Muscle of back (tissue), 11 donors: Measurements from ENCODE around the gene FRMD4A. TPM values are rescaled to one million over a fixed set of nuclear protein-coding genes. Genes with fewer than 3 reads are reported as not detected.

Source experiments
- DNase-seq, 3 donors: peaks; one replicate each; pipeline versions ENCODE4 v3.0.0 to v3.0.0-alpha.2; 2013
- polyA plus RNA-seq, 10 donors: library from polyadenylated mRNA; unstranded; fragments of 120-200 nt; gene quantifications; one replicate each; pipeline ENCODE4 v1.2.1, GENCODE V29; 2013; ENCODE audit not compliant: insufficient read length in 10 of 10

Gene FRMD4A
- polyA plus RNA-seq, 10 donors: 35.0 to 51.7 (median 38.3) TPM

GRCh38 chr10:13632440-13632839, 698.3 kb downstream of the FRMD4A start:
- peak in 1 of 3 donors; percentile 52 for DNase-seq

- no peak for DNase-seq
Measured at GRCh38 chr10:13631594-13631993, 699.1 kb downstream of the FRMD4A start.

- no peak for DNase-seq
Measured at GRCh38 chr10:13630231-13630630, 700.5 kb downstream of the FRMD4A start.

GRCh38 chr10:13629116-13629515, 701.6 kb downstream of the FRMD4A start:
- DNase-seq: no peak

- DNase-seq: no peak
Measured at GRCh38 chr10:13628661-13629060, 702.1 kb downstream of the FRMD4A start.

GRCh38 chr10:13627459-13628310, 703.0 kb downstream of the FRMD4A start:
- no peak for DNase-seq

- no peak for DNase-seq
Measured at GRCh38 chr10:13624630-13625029, 706.1 kb downstream of the FRMD4A start.

- DNase-seq: no peak
Measured at GRCh38 chr10:13621931-13622330, 708.8 kb downstream of the FRMD4A start.

GRCh38 chr10:13617116-13617515, 713.6 kb downstream of the FRMD4A start:
- no peak for DNase-seq

- no peak for DNase-seq
Measured at GRCh38 chr10:13615650-13616300, 714.9 kb downstream of the FRMD4A start.

- no peak for DNase-seq
Measured at GRCh38 chr10:13614530-13615332, 716.0 kb downstream of the FRMD4A start.

- DNase-seq: peak; percentile 49 to 80 (median 59)
Measured at GRCh38 chr10:13613519-13613918, 717.2 kb downstream of the FRMD4A start.

GRCh38 chr10:13612654-13613373, 717.9 kb downstream of the FRMD4A start:
- no peak for DNase-seq

GRCh38 chr10:13608246-13608853, 722.4 kb downstream of the FRMD4A start:
- peak; percentile 46 to 72 (median 59) for DNase-seq

GRCh38 chr10:13604357-13605040, 726.2 kb downstream of the FRMD4A start:
- no peak for DNase-seq

GRCh38 chr10:13597909-13598308, 732.8 kb downstream of the FRMD4A start:
- no peak for DNase-seq

- no peak for DNase-seq
Measured at GRCh38 chr10:13594641-13595040, 736.1 kb downstream of the FRMD4A start.
